Spleen (tissue), 7 donors: ENCODE results near the gene NDUFA7.
A peak's percentile ranks its signal among the peaks of the same experiment; 100 is the strongest.

ENCODE experiments used
- POLR2A ChIP-seq, 3 donors: fragments of 450-650 bp; IDR thresholded peaks; one replicate each; pipeline ENCODE4 v1.5.1; 2017; ENCODE audit warnings: antibody characterized with exemption in 3 of 3, mild to moderate bottlenecking in 1 of 3
- POLR2AphosphoS5 ChIP-seq, 3 donors: sonication (generic); formaldehyde crosslinking; IDR thresholded peaks; one replicate each; pipeline ENCODE4 v1.5.1; 2017; ENCODE audit warnings: antibody characterized with exemption in 3 of 3
- TF ChIP-seq, protein P1 (sequence below), 11 experiments: fragments of 200-600 bp in 7 of 11; fragments of 450-650 bp in 4 of 11; sonication (generic) in 4 of 11; IDR thresholded peaks in 8 of 11; conservative IDR thresholded peaks in 3 of 11; 1 replicate in 7 of 11; 2 replicates in 4 of 11; pipeline versions ENCODE4 v1.4.0 to v1.8.0; 2016 to 2021; ENCODE audit warnings: antibody characterized with exemption in 11 of 11, inconsistent platforms in 4 of 11, mild to moderate bottlenecking in 1 of 11
- donor health status: DM: no; HTN: no; CAD: no; lungs with moderate emphysema.
- donor health status: DM: no; HTN: no; CAD: no.
- donor health status: DM: no; HTN: no; CAD: no.

DNA sequence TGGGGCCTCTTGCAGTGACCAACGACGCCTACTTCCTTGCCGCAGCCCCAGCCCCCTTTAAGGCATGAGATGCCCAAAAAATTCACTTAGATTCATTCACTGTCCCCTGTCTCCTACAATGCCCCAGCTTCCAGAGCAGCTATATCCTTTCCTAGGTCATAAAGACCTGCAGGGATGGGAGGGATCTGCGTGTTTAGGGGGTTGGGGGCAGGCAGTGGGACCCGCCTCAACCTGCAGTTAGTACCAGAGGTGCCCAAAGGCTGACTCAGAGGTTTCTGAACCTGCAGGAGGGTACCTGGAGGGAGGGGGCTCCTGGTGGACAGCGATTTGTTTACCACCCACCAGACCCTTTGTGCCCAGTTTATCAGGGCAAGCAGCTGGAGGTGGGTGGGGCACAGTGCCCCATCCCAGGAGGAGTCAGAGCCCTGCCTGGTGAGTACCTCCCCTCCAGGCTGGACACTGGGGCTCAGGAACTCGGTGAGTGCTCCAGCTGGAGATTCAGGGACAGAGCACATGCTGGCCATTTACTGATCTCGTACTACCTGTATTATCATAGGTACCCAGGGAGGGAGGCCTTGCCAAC lies 10.2 kb upstream of the NDUFA7 start:
- TF ChIP-seq, protein P1, sequence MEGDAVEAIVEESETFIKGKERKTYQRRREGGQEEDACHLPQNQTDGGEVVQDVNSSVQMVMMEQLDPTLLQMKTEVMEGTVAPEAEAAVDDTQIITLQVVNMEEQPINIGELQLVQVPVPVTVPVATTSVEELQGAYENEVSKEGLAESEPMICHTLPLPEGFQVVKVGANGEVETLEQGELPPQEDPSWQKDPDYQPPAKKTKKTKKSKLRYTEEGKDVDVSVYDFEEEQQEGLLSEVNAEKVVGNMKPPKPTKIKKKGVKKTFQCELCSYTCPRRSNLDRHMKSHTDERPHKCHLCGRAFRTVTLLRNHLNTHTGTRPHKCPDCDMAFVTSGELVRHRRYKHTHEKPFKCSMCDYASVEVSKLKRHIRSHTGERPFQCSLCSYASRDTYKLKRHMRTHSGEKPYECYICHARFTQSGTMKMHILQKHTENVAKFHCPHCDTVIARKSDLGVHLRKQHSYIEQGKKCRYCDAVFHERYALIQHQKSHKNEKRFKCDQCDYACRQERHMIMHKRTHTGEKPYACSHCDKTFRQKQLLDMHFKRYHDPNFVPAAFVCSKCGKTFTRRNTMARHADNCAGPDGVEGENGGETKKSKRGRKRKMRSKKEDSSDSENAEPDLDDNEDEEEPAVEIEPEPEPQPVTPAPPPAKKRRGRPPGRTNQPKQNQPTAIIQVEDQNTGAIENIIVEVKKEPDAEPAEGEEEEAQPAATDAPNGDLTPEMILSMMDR (IDR thresholded peaks at IDR 0.05 in 8 of 11, conservative IDR thresholded peaks at IDR 0.05 in 3 of 11) = no peak
- TF ChIP-seq POLR2A (IDR thresholded peaks at IDR 0.05) (no peak), POLR2AphosphoS5 (IDR thresholded peaks at IDR 0.05) (peak in 1 of 3 donors; percentile 6)
